ENCODE data around the gene NMNAT3. TPM values are rescaled to one million over a fixed set of nuclear protein-coding genes. Genes with fewer than 3 reads are reported as not detected.

The NMNAT3 gene
- under 0.01 and 0.43 TPM in 2 replicates for total RNA-seq

DNA sequence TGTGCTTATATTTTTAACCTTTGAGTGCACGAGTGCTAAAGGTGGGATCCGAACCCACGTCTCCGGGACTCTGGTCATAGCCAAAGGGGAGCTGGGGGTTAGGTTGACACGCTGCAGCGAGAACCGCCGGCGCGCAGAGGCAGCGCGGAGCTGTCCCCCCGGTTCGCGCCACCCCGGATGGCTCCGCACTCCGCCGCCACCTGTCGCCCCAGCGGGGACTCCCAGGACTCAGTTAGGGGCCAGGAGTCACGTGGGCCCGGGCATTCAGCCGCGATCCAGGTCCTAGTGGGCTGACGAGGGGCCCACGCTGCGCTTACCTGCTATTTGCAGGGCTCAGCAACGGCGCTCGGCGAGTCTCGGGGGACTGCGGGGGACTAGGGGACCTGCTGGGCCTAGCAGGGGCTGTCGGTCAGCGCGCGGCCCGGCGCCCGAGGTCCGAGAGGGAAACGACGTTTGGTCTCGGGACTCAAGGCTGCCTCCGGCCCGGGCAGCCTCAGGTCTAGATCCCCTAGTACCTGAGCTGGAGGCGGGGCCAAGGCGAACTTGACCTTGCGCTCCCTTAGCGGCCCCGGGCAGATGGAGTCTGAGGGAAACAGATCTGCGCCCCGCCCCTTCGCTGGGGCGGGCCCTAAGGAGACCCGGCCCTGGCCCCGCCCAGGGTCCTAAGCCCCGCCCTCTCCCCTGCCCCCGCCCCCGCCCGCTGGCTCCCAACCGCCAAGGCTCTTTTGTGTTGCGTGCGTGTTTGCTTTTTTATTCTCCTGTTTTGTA, at the start of gene NMNAT3:
TSS of gene NMNAT3 (minus strand) at position 585 of the 768 bp plus-strand sequence. CDS start 50,248 bp downstream, outside the sequence.

Small RNAs within 50 kb of the gene (small RNA-seq; reads per million reads assigned to genes)
- not detected for gene RN7SL724P (ENCODE audit: low replicate concordance)

Other genes with a start within 250 kb of the NMNAT3 start
- not detected in 2 replicates for gene RBP2, start 201.5 kb downstream of the NMNAT3 start, total RNA-seq
- gene RBP1, start 138.2 kb downstream of the NMNAT3 start, total RNA-seq, result 2.4 and 4.6 TPM in 2 replicates

All from placental pericyte (primary cell).